ENCODE results near the gene PHLDA2. TPM values are rescaled to one million over a fixed set of nuclear protein-coding genes. Genes with fewer than 3 reads are reported as not detected.

The PHLDA2 gene
- total and polyA plus RNA-seq, 2 of the 13 experiments (the other 11 are each of a cell fraction or from before 2014, with no cell fraction given), result 0.55 to 0.78 TPM

DNA sequence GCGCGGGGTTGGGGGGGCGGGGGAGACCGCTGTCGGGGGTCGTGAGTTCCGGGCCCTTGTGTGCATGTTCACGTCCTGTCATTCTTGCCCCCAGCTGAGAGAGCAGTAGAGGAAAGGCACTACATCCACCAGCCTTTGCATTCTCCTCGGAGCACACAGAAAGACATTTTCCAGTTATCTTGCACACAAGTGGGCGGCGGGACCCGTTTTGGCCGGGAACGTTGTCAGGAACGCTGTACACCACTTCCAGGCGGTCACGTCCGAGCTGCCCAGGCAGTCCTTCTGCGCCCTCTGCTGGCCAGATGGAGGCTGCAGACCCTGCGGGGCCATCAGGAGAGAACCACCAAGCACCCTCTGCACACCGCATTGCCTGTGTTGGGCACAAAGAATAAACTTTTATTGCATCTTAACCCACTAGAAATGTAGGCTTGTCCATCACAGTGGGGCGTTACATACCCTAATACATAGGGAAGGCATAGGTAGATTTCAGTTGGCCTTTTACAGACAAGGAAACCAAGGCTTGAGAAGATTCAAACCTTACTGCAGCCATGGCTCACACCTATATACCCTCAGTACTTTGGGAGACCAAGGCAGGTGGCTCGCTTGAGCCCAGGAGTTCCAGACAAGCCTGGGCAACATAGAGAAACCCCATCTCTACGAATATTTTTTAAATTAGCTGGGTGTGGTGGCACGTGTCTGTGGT is 40.8 kb downstream of the PHLDA2 start (continued):
- TF ChIP-seq PITX1 (CRISPR knock-in tag; IDR thresholded peaks at IDR 0.05) (peak; percentile 62; the same call in 1 of the 2 replicates), FOSL2 (CRISPR knock-in tag; IDR thresholded peaks at IDR 0.05) (peak; percentile 34; the same call in 1 of the 2 replicates), ZNF225 (CRISPR knock-in tag; IDR thresholded peaks at IDR 0.05) (0 out of 2 replicates have a peak, but pooled peaks have one; percentile 18), SP1 (IDR thresholded peaks at IDR 0.05) (no peak), SP1 (CRISPR knock-in tag; IDR thresholded peaks at IDR 0.05) (no peak), BRCA1 (CRISPR knock-in tag; IDR thresholded peaks at IDR 0.05) (no peak), NFKB2 (CRISPR knock-in tag; IDR thresholded peaks at IDR 0.05; ENCODE audit: borderline replicate concordance) (no peak), ZKSCAN8 (CRISPR knock-in tag; IDR thresholded peaks at IDR 0.05; ENCODE audit: borderline replicate concordance) (no peak), YY1 (IDR thresholded peaks at IDR 0.05; ENCODE audit: insufficient read depth, insufficient replicate concordance, low read depth, low read length) (peak; percentile 34), CBX5 (CRISPR knock-in tag; IDR thresholded peaks at IDR 0.05; ENCODE audit: borderline replicate concordance) (peak; percentile 65; the same call in 1 of the 2 replicates), ZNF557 (CRISPR knock-in tag; IDR thresholded peaks at IDR 0.05) (no peak), SOX6 (IDR thresholded peaks at IDR 0.05) (no peak), SOX6 (CRISPR knock-in tag; IDR thresholded peaks at IDR 0.05) (peak; percentile 55; the same call in 1 of the 2 replicates)
- TF ChIP-seq, protein P1, sequence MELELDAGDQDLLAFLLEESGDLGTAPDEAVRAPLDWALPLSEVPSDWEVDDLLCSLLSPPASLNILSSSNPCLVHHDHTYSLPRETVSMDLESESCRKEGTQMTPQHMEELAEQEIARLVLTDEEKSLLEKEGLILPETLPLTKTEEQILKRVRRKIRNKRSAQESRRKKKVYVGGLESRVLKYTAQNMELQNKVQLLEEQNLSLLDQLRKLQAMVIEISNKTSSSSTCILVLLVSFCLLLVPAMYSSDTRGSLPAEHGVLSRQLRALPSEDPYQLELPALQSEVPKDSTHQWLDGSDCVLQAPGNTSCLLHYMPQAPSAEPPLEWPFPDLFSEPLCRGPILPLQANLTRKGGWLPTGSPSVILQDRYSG (CRISPR knock-in tag; IDR thresholded peaks at IDR 0.05), result no peak
- TF ChIP-seq, protein P2, sequence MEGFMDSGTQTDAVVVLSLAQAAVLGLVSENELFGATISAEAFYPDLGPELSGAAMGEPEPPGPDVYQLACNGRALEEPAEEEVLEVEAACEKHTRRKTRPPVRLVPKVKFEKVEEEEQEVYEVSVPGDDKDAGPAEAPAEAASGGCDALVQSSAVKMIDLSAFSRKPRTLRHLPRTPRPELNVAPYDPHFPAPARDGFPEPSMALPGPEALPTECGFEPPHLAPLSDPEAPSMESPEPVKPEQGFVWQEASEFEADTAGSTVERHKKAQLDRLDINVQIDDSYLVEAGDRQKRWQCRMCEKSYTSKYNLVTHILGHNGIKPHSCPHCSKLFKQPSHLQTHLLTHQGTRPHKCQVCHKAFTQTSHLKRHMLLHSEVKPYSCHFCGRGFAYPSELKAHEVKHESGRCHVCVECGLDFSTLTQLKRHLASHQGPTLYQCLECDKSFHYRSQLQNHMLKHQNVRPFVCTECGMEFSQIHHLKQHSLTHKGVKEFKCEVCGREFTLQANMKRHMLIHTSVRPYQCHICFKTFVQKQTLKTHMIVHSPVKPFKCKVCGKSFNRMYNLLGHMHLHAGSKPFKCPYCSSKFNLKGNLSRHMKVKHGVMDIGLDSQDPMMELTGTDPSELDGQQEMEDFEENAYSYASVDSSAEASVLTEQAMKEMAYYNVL (CRISPR knock-in tag; IDR thresholded peaks at IDR 0.05; ENCODE audit: borderline replicate concordance), result 0 out of 2 replicates have a peak, but pooled peaks have one; percentile 26
- TF ChIP-seq, protein P3, sequence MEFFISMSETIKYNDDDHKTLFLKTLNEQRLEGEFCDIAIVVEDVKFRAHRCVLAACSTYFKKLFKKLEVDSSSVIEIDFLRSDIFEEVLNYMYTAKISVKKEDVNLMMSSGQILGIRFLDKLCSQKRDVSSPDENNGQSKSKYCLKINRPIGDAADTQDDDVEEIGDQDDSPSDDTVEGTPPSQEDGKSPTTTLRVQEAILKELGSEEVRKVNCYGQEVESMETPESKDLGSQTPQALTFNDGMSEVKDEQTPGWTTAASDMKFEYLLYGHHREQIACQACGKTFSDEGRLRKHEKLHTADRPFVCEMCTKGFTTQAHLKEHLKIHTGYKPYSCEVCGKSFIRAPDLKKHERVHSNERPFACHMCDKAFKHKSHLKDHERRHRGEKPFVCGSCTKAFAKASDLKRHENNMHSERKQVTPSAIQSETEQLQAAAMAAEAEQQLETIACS (CRISPR knock-in tag; IDR thresholded peaks at IDR 0.05), result no peak
- TF ChIP-seq, protein P4, sequence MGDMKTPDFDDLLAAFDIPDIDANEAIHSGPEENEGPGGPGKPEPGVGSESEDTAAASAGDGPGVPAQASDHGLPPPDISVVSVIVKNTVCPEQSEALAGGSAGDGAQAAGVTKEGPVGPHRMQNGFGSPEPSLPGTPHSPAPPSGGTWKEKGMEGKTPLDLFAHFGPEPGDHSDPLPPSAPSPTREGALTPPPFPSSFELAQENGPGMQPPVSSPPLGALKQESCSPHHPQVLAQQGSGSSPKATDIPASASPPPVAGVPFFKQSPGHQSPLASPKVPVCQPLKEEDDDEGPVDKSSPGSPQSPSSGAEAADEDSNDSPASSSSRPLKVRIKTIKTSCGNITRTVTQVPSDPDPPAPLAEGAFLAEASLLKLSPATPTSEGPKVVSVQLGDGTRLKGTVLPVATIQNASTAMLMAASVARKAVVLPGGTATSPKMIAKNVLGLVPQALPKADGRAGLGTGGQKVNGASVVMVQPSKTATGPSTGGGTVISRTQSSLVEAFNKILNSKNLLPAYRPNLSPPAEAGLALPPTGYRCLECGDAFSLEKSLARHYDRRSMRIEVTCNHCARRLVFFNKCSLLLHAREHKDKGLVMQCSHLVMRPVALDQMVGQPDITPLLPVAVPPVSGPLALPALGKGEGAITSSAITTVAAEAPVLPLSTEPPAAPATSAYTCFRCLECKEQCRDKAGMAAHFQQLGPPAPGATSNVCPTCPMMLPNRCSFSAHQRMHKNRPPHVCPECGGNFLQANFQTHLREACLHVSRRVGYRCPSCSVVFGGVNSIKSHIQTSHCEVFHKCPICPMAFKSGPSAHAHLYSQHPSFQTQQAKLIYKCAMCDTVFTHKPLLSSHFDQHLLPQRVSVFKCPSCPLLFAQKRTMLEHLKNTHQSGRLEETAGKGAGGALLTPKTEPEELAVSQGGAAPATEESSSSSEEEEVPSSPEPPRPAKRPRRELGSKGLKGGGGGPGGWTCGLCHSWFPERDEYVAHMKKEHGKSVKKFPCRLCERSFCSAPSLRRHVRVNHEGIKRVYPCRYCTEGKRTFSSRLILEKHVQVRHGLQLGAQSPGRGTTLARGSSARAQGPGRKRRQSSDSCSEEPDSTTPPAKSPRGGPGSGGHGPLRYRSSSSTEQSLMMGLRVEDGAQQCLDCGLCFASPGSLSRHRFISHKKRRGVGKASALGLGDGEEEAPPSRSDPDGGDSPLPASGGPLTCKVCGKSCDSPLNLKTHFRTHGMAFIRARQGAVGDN (CRISPR knock-in tag; IDR thresholded peaks at IDR 0.05), result peak; percentile 57
- TF ChIP-seq, protein P5, sequence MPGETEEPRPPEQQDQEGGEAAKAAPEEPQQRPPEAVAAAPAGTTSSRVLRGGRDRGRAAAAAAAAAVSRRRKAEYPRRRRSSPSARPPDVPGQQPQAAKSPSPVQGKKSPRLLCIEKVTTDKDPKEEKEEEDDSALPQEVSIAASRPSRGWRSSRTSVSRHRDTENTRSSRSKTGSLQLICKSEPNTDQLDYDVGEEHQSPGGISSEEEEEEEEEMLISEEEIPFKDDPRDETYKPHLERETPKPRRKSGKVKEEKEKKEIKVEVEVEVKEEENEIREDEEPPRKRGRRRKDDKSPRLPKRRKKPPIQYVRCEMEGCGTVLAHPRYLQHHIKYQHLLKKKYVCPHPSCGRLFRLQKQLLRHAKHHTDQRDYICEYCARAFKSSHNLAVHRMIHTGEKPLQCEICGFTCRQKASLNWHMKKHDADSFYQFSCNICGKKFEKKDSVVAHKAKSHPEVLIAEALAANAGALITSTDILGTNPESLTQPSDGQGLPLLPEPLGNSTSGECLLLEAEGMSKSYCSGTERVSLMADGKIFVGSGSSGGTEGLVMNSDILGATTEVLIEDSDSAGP (CRISPR knock-in tag; IDR thresholded peaks at IDR 0.05; ENCODE audit: borderline replicate concordance), result 0 out of 2 replicates have a peak, but pooled peaks have one; percentile 43
- TF ChIP-seq, protein P6, sequence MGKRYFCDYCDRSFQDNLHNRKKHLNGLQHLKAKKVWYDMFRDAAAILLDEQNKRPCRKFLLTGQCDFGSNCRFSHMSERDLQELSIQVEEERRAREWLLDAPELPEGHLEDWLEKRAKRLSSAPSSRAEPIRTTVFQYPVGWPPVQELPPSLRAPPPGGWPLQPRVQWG (CRISPR knock-in tag; IDR thresholded peaks at IDR 0.05; ENCODE audit: borderline replicate concordance, low read depth), result no peak

All from HepG2 (cell line).